ENCODE measurements around the gene MEGF11.

Gene MEGF11

GRCh38 chr15:65939901-65940617, 313.5 kb downstream of the MEGF11 start:
- DNase-seq (ENCODE audit: low read depth), result no peak

GRCh38 chr15:65938604-65939003, 314.9 kb downstream of the MEGF11 start:
- DNase-seq (ENCODE audit: low read depth), result no peak

GRCh38 chr15:65937476-65937875, 316.1 kb downstream of the MEGF11 start:
- DNase-seq (ENCODE audit: low read depth), result no peak

- no peak for DNase-seq (ENCODE audit: low read depth)
Observed at GRCh38 chr15:65937054-65937453, 316.5 kb downstream of the MEGF11 start.

GRCh38 chr15:65936282-65936681, 317.3 kb downstream of the MEGF11 start:
- no peak for DNase-seq (ENCODE audit: low read depth)

- no peak for DNase-seq (ENCODE audit: low read depth)
Observed at GRCh38 chr15:65935391-65935790, 318.2 kb downstream of the MEGF11 start.

- DNase-seq (ENCODE audit: low read depth), result no peak
Observed at GRCh38 chr15:65931221-65931620, 322.3 kb downstream of the MEGF11 start.

- DNase-seq (ENCODE audit: low read depth), result no peak
Observed at GRCh38 chr15:65930134-65930533, 323.4 kb downstream of the MEGF11 start.

GRCh38 chr15:65929573-65929972, 324.0 kb downstream of the MEGF11 start:
- no peak for DNase-seq (ENCODE audit: low read depth)

- no peak for DNase-seq (ENCODE audit: low read depth)
Observed at GRCh38 chr15:65927545-65927944, 326.0 kb downstream of the MEGF11 start.

GRCh38 chr15:65926899-65927298, 326.7 kb downstream of the MEGF11 start:
- DNase-seq (ENCODE audit: low read depth), result no peak

GRCh38 chr15:65926459-65926858, 327.1 kb downstream of the MEGF11 start:
- no peak for DNase-seq (ENCODE audit: low read depth)

- DNase-seq (ENCODE audit: low read depth), result no peak
Observed at GRCh38 chr15:65925338-65925737, 328.2 kb downstream of the MEGF11 start.

- no peak for DNase-seq (ENCODE audit: low read depth)
Observed at GRCh38 chr15:65924004-65924403, 329.5 kb downstream of the MEGF11 start.

GRCh38 chr15:65923264-65923663, 330.3 kb downstream of the MEGF11 start:
- DNase-seq (ENCODE audit: low read depth), result no peak

- no peak for DNase-seq (ENCODE audit: low read depth)
Observed at GRCh38 chr15:65922621-65923020, 330.9 kb downstream of the MEGF11 start.

- DNase-seq (ENCODE audit: low read depth), result no peak
Observed at GRCh38 chr15:65921780-65922179, 331.8 kb downstream of the MEGF11 start.

- no peak for DNase-seq (ENCODE audit: low read depth)
Observed at GRCh38 chr15:65920825-65921309, 332.7 kb downstream of the MEGF11 start.

GRCh38 chr15:65920121-65920520, 333.4 kb downstream of the MEGF11 start:
- DNase-seq (ENCODE audit: low read depth), result no peak

GRCh38 chr15:65919353-65919752, 334.2 kb downstream of the MEGF11 start:
- no peak for DNase-seq (ENCODE audit: low read depth)

- DNase-seq (ENCODE audit: low read depth), result no peak
Observed at GRCh38 chr15:65918945-65919344, 334.6 kb downstream of the MEGF11 start.

- DNase-seq (ENCODE audit: low read depth), result no peak
Observed at GRCh38 chr15:65918357-65918920, 335.1 kb downstream of the MEGF11 start.

GRCh38 chr15:65917936-65918335, 335.6 kb downstream of the MEGF11 start:
- DNase-seq (ENCODE audit: low read depth), result no peak

- no peak for DNase-seq (ENCODE audit: low read depth)
Observed at GRCh38 chr15:65917407-65917756, 336.2 kb downstream of the MEGF11 start.

All from T-helper 22 cell (primary cell).